ENCODE measurements around the gene MAML2.

Gene MAML2

GRCh38 chr11:96335388-96335787, 7.6 kb downstream of the MAML2 start:
- Histone ChIP-seq H3K27ac (ENCODE audit: poor library complexity, severe bottlenecking) (no peak overlapping the region), H3K4me3 (ENCODE audit: severe bottlenecking) (no peak overlapping the region), H3K4me1 (ENCODE audit: insufficient read depth, poor library complexity, severe bottlenecking) (peaks cover 28% of the 10 kb centered on the region), H3K36me3 (ENCODE audit: low read depth) (no peaks in the 10 kb centered on the region), H3K9me3 (ENCODE audit: severe bottlenecking) (no peaks in the 10 kb centered on the region), H3K27me3 (ENCODE audit: insufficient read depth, poor library complexity, severe bottlenecking) (no peaks in the 10 kb centered on the region)
- no peak for ATAC-seq (ENCODE audit: low read depth)
- no peak for DNase-seq (ENCODE audit: low spot score)
- no peak for TF ChIP-seq CTCF (IDR thresholded peaks at IDR 0.05; ENCODE audit: poor library complexity, severe bottlenecking)

GRCh38 chr11:96334219-96334618, 8.8 kb downstream of the MAML2 start:
- Histone ChIP-seq H3K27ac (ENCODE audit: poor library complexity, severe bottlenecking) (no peak overlapping the region), H3K4me1 (ENCODE audit: insufficient read depth, poor library complexity, severe bottlenecking) (peaks cover 20% of the 10 kb centered on the region), H3K27me3 (ENCODE audit: insufficient read depth, poor library complexity, severe bottlenecking) (no peaks in the 10 kb centered on the region), H3K4me3 (ENCODE audit: severe bottlenecking) (no peak overlapping the region), H3K36me3 (ENCODE audit: low read depth) (no peaks in the 10 kb centered on the region), H3K9me3 (ENCODE audit: severe bottlenecking) (no peaks in the 10 kb centered on the region)
- ATAC-seq (ENCODE audit: low read depth) (no peak), DNase-seq (ENCODE audit: low spot score) (no peak)
- TF ChIP-seq CTCF (IDR thresholded peaks at IDR 0.05; ENCODE audit: poor library complexity, severe bottlenecking) = no peak

DNA sequence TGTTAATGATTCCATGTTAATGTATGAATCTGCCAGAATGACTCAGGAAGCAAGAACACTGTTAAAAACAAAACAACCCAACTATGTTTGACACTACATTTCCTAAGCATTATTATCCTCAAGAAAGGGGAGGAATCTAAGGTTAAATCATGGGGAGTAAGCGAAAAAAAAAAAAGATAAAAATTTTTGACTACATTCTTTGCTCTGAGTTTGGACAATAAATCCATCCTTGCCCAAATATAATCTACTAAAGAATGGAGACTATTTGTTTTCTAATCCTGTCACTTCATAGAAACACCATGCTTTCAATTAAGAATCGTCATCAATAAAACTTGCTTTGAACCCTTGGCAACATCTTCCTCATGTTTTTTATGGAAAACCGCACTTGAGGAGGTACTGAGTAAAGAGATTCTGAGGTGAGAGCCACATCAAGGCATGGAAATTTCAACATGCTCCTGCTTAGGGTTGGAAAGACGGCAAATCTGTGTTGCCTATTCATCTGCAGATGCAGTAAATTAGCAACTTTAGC, 9.7 kb downstream of the MAML2 start:
- Histone ChIP-seq H3K36me3 (ENCODE audit: low read depth) (no peaks in the 10 kb centered on the region), H3K27ac (ENCODE audit: poor library complexity, severe bottlenecking) (no peak overlapping the region), H3K4me1 (ENCODE audit: insufficient read depth, poor library complexity, severe bottlenecking) (peaks cover 20% of the 10 kb centered on the region), H3K4me3 (ENCODE audit: severe bottlenecking) (no peak overlapping the region), H3K27me3 (ENCODE audit: insufficient read depth, poor library complexity, severe bottlenecking) (no peaks in the 10 kb centered on the region), H3K9me3 (ENCODE audit: severe bottlenecking) (no peaks in the 10 kb centered on the region)
- no peak for TF ChIP-seq CTCF (IDR thresholded peaks at IDR 0.05; ENCODE audit: poor library complexity, severe bottlenecking)
- no peak for DNase-seq (ENCODE audit: low spot score)
- ATAC-seq (ENCODE audit: low read depth) = no peak

DNA sequence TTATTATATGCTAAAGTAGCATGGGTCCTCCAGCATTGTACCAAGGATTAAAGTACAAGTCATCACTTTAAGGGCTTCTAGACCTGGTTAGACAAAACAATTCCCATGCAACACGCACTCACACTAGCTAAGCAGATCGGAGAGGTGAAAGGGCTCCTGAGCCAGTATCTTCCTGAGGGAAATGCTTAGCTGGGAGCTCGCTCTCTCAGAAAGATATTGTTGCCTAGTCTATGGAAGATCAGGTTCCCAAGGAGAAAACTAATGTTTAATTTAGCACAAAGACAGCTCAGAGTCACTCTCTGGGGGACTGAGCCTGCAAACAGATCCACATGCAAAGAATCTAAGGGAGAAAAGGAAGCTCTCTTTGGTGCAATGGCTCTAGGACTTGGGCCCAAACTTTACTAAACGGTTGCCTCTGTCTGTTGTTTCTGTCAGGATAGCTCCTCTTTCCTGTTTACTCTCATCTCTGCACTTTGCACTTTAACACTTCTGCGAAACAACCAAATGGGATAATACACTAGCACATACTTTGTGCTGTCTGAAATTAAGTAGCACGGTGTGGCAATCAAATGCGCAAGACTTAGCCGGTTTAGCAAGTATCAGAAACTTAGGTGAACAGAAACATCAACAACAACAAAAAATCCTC, 10.7 kb downstream of the MAML2 start:
- peaks cover 19% of the 10 kb centered on the region for H3K4me1 ChIP-seq (ENCODE audit: insufficient read depth, poor library complexity, severe bottlenecking)
- no peak overlapping the region for H3K27ac ChIP-seq (ENCODE audit: poor library complexity, severe bottlenecking)
- no peak for TF ChIP-seq CTCF (IDR thresholded peaks at IDR 0.05; ENCODE audit: poor library complexity, severe bottlenecking)

GRCh38 chr11:96331699-96332116, 11.3 kb downstream of the MAML2 start:
- H3K4me3 ChIP-seq (ENCODE audit: severe bottlenecking) = no peak overlapping the region
- H3K27ac ChIP-seq (ENCODE audit: poor library complexity, severe bottlenecking) = no peak overlapping the region
- peaks cover 19% of the 10 kb centered on the region for H3K4me1 ChIP-seq (ENCODE audit: insufficient read depth, poor library complexity, severe bottlenecking)
- no peaks in the 10 kb centered on the region for H3K36me3 ChIP-seq (ENCODE audit: low read depth)
- ATAC-seq (ENCODE audit: low read depth) (no peak), DNase-seq (ENCODE audit: low spot score) (no peak)
- no peaks in the 10 kb centered on the region for H3K9me3 ChIP-seq (ENCODE audit: severe bottlenecking)
- TF ChIP-seq CTCF (IDR thresholded peaks at IDR 0.05; ENCODE audit: poor library complexity, severe bottlenecking) = no peak
- no peaks in the 10 kb centered on the region for H3K27me3 ChIP-seq (ENCODE audit: insufficient read depth, poor library complexity, severe bottlenecking)

More for the DNA sequence above, 10.7 kb downstream of the MAML2 start:
- no peak for ATAC-seq (ENCODE audit: low read depth)
- no peaks in the 10 kb centered on the region for H3K9me3 ChIP-seq (ENCODE audit: severe bottlenecking)
- H3K36me3 ChIP-seq (ENCODE audit: low read depth) = no peaks in the 10 kb centered on the region
- H3K27me3 ChIP-seq (ENCODE audit: insufficient read depth, poor library complexity, severe bottlenecking) = no peaks in the 10 kb centered on the region
- H3K4me3 ChIP-seq (ENCODE audit: severe bottlenecking) = no peak overlapping the region
- DNase-seq (ENCODE audit: low spot score) = no peak

Data from RWPE2 (cell line).